Erythroblast (primary cell): Measurements from ENCODE around the gene ZNF831.

Source experiments
- DNase-seq, 2 experiments: peaks; one replicate each; lab custom pipeline; 2025; lab: John Stamatoyannopoulos, UW
- GATA1 ChIP-seq: IDR thresholded peaks from 2 replicates; pipeline ENCODE4 v1.6.1; 2011; ENCODE audit warnings: low read depth, mild to moderate bottlenecking, control low read depth, low read length, moderate library complexity
- POLR2A ChIP-seq: IDR thresholded peaks from 2 replicates; pipeline ENCODE4 v1.6.1; 2011; ENCODE audit warnings: mild to moderate bottlenecking, low read length

ZNF831 gene

GRCh38 chr20:59299945-59300332 lies 136.3 kb downstream of the ZNF831 start:
- no peak for DNase-seq
- TF ChIP-seq GATA1 (no peak), POLR2A (no peak)

GRCh38 chr20:59300333-59301081 lies 136.9 kb downstream of the ZNF831 start, which contains the start of gene EDN3:
TSS of gene EDN3 (plus strand) at chr20:59300611. CDS start at chr20:59300813, 202 bp downstream.
- no peak for DNase-seq
- no peak for TF ChIP-seq GATA1
- TF ChIP-seq POLR2A: no peak

GRCh38 chr20:59301343-59302007 lies 137.9 kb downstream of the ZNF831 start:
- no peak for DNase-seq
- TF ChIP-seq POLR2A (no peak), GATA1 (no peak)

DNA sequence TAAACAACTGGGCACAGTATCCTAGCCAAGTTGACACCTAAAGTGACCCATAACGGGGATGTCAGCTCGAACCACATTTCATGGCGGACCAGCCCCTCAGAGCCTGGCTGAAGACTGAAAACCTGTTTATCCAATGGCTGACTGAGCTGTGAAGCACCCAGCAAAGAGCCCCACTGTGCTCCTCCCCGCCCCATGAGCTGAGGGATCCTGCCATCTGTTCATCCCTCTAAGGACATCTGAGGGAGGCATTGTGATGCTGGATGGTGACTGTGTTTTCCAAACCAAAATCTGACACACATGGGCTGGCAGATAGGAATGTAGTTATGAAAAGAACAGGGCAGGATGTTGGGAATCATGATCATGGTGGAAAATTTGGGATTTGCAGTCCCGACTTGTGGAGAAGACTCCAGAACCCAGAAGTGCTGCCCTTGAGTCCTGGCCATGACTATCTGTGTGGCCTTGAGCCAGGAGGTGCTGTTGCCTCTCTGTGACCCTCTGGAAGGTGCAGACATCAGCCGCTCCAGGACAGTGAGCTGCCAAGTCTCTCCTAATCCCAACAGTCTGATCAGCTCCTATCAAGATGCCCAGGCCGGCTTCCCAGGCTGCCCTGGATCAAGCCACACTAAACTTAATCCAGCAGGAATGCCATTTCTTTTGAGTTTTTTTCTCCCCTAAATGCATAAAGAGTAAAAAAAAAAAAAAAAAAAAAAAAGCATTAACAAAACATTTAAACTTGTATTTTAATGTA lies 142.5 kb downstream of the ZNF831 start:
- TF ChIP-seq POLR2A: no peak
- TF ChIP-seq GATA1: no peak
- no peak for DNase-seq

DNA sequence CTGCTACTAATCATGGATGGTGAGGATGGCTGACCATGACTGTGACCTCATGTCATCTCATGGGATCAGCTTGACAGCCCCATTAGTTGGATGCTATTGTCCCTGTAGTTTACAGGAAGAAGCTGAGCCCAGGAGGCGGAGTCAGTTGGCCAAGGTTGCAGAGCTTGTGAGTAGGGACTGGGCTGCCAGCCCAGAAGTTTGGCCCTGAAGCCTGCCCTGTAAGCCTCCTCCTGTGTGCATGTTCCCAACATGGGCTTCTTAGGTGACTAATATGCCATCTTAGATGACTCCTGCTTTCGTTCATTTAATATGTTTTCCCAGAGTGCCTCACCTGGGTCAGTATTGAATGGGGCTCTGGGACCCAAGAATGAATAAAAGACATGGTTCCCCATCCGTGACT lies 143.6 kb downstream of the ZNF831 start:
- TF ChIP-seq GATA1: no peak
- TF ChIP-seq POLR2A: no peak
- DNase-seq: no peak
